T-helper 2 cell (primary cell): Measurements from ENCODE around the gene OR5T3.
"Not testable (repeated sequence)": the region's sequence is repeated elsewhere in the genome, so short reads cannot be mapped to it uniquely, and the experiment has no call there.

Experiments used
- DNase-seq, 5 experiments: peaks; one replicate each; pipeline versions ENCODE4 v3.0.0 to v3.0.0-alpha.2; 2012 to 2022
- total RNA-seq, 2 donors: gene quantifications; one replicate each; lab custom pipeline; 2026; lab: John Stamatoyannopoulos, UW

Gene OR5T3
- total RNA-seq: 0 reads per million in 2 donors

GRCh38 chr11:56251954-56252353, at the start of gene OR5T3:
Gene OR5T3, plus strand, starts transcription at chr11:56252254. Its CDS starts 0 bp downstream, at chr11:56252254.
- no peak for DNase-seq

- DNase-seq: no peak
Measured at GRCh38 chr11:56207790-56208189, 44.3 kb upstream of the OR5T3 start.

- DNase-seq: no peak
Measured at GRCh38 chr11:56214537-56214936, 37.5 kb upstream of the OR5T3 start.

- DNase-seq: not testable (repeated sequence)
Measured at GRCh38 chr11:56219735-56220134, 32.3 kb upstream of the OR5T3 start.

- no peak for DNase-seq
Measured at GRCh38 chr11:56234155-56234554, 17.9 kb upstream of the OR5T3 start, which contains the start of gene OR5T2. Gene OR5T2, minus strand, starts transcription at chr11:56234255. Its CDS starts 1,193 bp downstream, at chr11:56233062.

- DNase-seq: no peak
Measured at GRCh38 chr11:56271092-56271491, 19.0 kb downstream of the OR5T3 start.

GRCh38 chr11:56273854-56274253, 21.8 kb downstream of the OR5T3 start, which contains the start of gene OR5T1:
Gene OR5T1, plus strand, starts transcription at chr11:56274154. Its CDS starts 1,485 bp downstream, at chr11:56275639.
- DNase-seq: no peak

GRCh38 chr11:56292154-56292553, 40.1 kb downstream of the OR5T3 start, which contains the start of gene OR8H1:
Gene OR8H1, minus strand, starts transcription at chr11:56292254. Its CDS starts 1,192 bp downstream, at chr11:56291062.
- no peak for DNase-seq

GRCh38 chr11:56296898-56297297, 44.8 kb downstream of the OR5T3 start:
- no peak for DNase-seq
